ENCODE measurements around the gene CFP. TPM values are rescaled to one million over a fixed set of nuclear protein-coding genes. Genes with fewer than 3 reads are reported as not detected.

Gene CFP
- total RNA-seq, 2 donors from 2014 or later = 0.09 to 2.9 TPM

DNA sequence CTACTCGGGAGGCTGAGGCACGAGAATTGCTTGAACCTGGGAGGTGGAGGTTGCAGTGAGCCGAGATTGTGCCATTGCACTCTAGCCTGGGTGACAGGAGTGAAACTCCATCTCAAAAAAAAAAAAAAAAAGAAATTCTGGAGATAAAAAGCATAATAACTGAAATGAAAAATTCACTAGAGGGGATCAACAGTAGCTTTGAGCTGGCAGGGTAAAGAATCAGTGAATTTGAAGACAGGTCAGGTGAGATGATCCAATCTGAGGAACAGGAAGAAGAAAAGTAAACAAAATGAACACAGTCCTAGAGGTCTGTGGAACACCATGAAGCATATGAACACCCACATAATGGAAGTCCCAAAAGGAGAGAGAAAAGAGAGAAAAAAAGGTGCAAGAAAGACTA is 32.5 kb downstream of the CFP start:
- DNase-seq (ENCODE audit: low spot score) = no peak
- Histone ChIP-seq H3K27me3 (replicated peaks; ENCODE audit: insufficient read depth) (no peaks in the 10 kb centered on the region), H3K4me3 (no peak overlapping the region), H3K9me3 (no peaks in the 10 kb centered on the region), H3K36me3 (no peaks in the 10 kb centered on the region), H3K27ac (no peak overlapping the region), H3K4me1 (replicated peaks) (no peaks in the 10 kb centered on the region)
- 97% methylated on average over 3 of the region's 3 CpGs for WGBS
- intact Hi-C loops (cut with DNase I) = no loop called here
- TF ChIP-seq POLR2AphosphoS5 (IDR thresholded peaks at IDR 0.05) (no peak), POLR2A (IDR thresholded peaks at IDR 0.05) (no peak)
- TF ChIP-seq, protein P1, sequence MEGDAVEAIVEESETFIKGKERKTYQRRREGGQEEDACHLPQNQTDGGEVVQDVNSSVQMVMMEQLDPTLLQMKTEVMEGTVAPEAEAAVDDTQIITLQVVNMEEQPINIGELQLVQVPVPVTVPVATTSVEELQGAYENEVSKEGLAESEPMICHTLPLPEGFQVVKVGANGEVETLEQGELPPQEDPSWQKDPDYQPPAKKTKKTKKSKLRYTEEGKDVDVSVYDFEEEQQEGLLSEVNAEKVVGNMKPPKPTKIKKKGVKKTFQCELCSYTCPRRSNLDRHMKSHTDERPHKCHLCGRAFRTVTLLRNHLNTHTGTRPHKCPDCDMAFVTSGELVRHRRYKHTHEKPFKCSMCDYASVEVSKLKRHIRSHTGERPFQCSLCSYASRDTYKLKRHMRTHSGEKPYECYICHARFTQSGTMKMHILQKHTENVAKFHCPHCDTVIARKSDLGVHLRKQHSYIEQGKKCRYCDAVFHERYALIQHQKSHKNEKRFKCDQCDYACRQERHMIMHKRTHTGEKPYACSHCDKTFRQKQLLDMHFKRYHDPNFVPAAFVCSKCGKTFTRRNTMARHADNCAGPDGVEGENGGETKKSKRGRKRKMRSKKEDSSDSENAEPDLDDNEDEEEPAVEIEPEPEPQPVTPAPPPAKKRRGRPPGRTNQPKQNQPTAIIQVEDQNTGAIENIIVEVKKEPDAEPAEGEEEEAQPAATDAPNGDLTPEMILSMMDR (IDR thresholded peaks at IDR 0.05) = no peak

DNA sequence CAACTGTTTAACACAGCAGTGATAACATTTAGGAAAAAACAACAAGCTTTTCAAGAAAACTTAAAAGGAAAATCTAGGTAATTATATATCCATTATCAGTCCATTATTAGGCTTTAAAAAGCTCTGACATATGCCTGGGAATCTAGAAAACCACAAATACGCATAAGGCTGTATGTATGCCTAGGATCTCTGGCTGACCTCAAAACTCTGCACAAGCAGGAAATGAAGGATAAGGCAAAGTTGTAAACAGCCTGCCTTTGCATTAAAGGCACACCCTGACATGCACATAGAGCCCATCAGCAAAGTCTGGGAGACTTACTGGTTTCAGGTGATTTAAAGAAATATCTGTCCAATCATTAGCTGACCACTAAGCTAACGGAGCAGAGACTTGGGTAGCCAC is 33.5 kb downstream of the CFP start:
- no peak for TF ChIP-seq POLR2A (IDR thresholded peaks at IDR 0.05)
- TF ChIP-seq, protein P1 (IDR thresholded peaks at IDR 0.05) = no peak
- no peak for TF ChIP-seq POLR2AphosphoS5 (IDR thresholded peaks at IDR 0.05)
- intact Hi-C loops (cut with DNase I) = no loop called here
- no peaks in the 10 kb centered on the region for H3K36me3 ChIP-seq
- H3K27ac ChIP-seq = no peak overlapping the region
- no peak overlapping the region for H3K4me3 ChIP-seq
- no peak for DNase-seq (ENCODE audit: low spot score)
- H3K4me1 ChIP-seq (replicated peaks) = no peaks in the 10 kb centered on the region
- H3K27me3 ChIP-seq (replicated peaks; ENCODE audit: insufficient read depth) = no peaks in the 10 kb centered on the region
- no peaks in the 10 kb centered on the region for H3K9me3 ChIP-seq
- 85% methylated on average over 2 of the region's 2 CpGs for WGBS

DNA sequence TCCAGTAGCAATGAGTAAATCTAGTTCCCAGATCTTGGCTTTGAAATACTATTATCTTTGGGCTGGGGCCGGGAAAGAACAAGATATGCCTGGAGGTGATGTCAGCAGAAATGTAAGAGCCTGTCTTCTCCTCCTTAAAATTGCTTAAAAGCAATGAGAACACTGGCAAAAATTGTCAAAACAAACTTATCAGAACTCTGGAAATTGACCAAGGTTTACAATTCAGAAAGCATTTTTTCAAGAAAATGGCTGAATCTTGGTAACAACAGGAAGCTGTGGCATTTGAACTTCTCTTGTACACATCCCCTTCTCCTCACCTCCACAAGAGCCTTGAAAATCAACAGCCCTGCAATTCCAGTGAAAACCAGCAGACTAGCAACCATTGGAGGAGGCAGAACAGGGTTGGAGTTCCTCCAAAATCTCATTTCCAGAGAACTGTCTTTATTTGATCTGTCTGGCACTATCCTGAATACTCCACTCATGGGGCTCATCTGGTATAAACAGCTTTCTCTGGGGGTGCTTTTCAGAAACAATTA is 33.9 kb downstream of the CFP start:
- Histone ChIP-seq H3K9me3 (no peaks in the 10 kb centered on the region), H3K27ac (no peak overlapping the region), H3K4me3 (no peak overlapping the region), H3K36me3 (no peaks in the 10 kb centered on the region), H3K27me3 (replicated peaks; ENCODE audit: insufficient read depth) (no peaks in the 10 kb centered on the region), H3K4me1 (replicated peaks) (no peaks in the 10 kb centered on the region)
- intact Hi-C loops (cut with DNase I) = no loop called here
- WGBS = 13% methylated on average over 1 of the region's 1 CpG
- DNase-seq (ENCODE audit: low spot score) = no peak
- TF ChIP-seq, protein P1 (IDR thresholded peaks at IDR 0.05) = no peak
- TF ChIP-seq POLR2AphosphoS5 (IDR thresholded peaks at IDR 0.05) = no peak
- TF ChIP-seq POLR2A (IDR thresholded peaks at IDR 0.05) = no peak

DNA sequence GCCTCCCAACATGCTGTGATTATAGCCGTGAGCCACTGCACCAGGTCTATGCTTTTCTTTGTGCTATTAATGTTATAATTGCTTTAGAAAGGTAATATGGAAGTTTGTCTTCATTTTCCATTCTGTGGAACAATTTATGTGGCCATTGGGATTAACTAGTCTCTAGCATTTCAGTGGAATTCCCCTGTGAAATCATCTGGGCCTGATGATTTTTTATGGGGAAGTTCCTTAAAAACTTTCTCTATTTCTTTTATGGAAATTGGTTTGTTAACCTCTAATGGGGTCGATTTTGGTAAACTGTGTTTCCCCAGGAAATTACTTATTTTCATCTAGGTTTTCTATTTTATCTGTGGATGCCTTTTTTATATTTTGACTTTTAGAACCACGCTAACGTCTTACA is 36.2 kb downstream of the CFP start:
- TF ChIP-seq, protein P1 (IDR thresholded peaks at IDR 0.05) = no peak
- no peak for TF ChIP-seq POLR2A (IDR thresholded peaks at IDR 0.05)
- TF ChIP-seq POLR2AphosphoS5 (IDR thresholded peaks at IDR 0.05) = no peak
- intact Hi-C loops (cut with DNase I) = no loop called here
- H3K4me1 ChIP-seq (replicated peaks) = no peaks in the 10 kb centered on the region
- no peak overlapping the region for H3K27ac ChIP-seq
- H3K36me3 ChIP-seq = no peaks in the 10 kb centered on the region
- H3K9me3 ChIP-seq = no peaks in the 10 kb centered on the region
- no peak overlapping the region for H3K4me3 ChIP-seq
- no peak for DNase-seq (ENCODE audit: low spot score)
- 79% methylated on average over 4 of the region's 4 CpGs for WGBS
- H3K27me3 ChIP-seq (replicated peaks; ENCODE audit: insufficient read depth) = no peaks in the 10 kb centered on the region

DNA sequence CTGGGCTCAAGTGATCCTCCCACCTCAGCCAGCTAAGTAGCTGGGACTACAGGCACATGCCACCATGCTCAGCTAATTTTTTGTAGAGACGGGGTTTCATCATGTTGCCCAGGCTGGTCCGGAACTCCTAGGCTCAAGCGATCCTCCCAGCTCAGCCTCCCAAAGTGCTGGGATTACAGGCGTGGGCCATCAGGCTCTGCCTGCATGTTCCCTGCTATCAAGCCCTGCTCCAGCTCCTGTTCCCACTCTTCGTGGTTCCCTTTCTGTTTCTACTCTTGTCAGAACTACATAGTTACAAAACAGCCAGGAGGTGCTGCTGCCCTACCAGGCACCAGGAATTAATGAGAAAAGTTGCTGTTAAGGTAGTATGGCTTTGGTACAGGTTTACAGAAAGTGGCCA is 38.7 kb downstream of the CFP start:
- no peak for DNase-seq (ENCODE audit: low spot score)
- TF ChIP-seq POLR2A (IDR thresholded peaks at IDR 0.05) (no peak), POLR2AphosphoS5 (IDR thresholded peaks at IDR 0.05) (no peak)
- TF ChIP-seq, protein P1 (IDR thresholded peaks at IDR 0.05) = no peak
- H3K27ac ChIP-seq = no peak overlapping the region
- H3K36me3 ChIP-seq = no peaks in the 10 kb centered on the region
- no peak overlapping the region for H3K4me3 ChIP-seq
- H3K4me1 ChIP-seq (replicated peaks) = no peaks in the 10 kb centered on the region
- H3K27me3 ChIP-seq (replicated peaks; ENCODE audit: insufficient read depth) = no peaks in the 10 kb centered on the region
- WGBS = 85% methylated on average over 4 of the region's 5 CpGs
- H3K9me3 ChIP-seq = no peaks in the 10 kb centered on the region
- intact Hi-C loops (cut with DNase I) = no loop called here

All from prostate gland (tissue), 2 donors.